ENCODE data around the gene PLEK.
"Not testable (repeated sequence)": the region's sequence is repeated elsewhere in the genome, so short reads cannot be mapped to it uniquely, and the experiment has no call there.

PLEK gene

GRCh38 chr2:68385220-68385906 lies 20.3 kb downstream of the PLEK start:
- DNase-seq (ENCODE audit: low spot score), result no peak

GRCh38 chr2:68385907-68386287 lies 20.8 kb downstream of the PLEK start:
- DNase-seq (ENCODE audit: low spot score), result no peak

- no peak for DNase-seq (ENCODE audit: low spot score)
Observed at GRCh38 chr2:68386365-68386764, 21.3 kb downstream of the PLEK start.

- DNase-seq (ENCODE audit: low spot score), result no peak
Observed at GRCh38 chr2:68387408-68388350, 22.6 kb downstream of the PLEK start.

- no peak for DNase-seq (ENCODE audit: low spot score)
Observed at GRCh38 chr2:68388358-68388757, 23.3 kb downstream of the PLEK start.

GRCh38 chr2:68388772-68389171 lies 23.7 kb downstream of the PLEK start:
- no peak for DNase-seq (ENCODE audit: low spot score)

- DNase-seq (ENCODE audit: low spot score), result no peak
Observed at GRCh38 chr2:68390114-68390513, 25.0 kb downstream of the PLEK start.

- no peak for DNase-seq (ENCODE audit: low spot score)
Observed at GRCh38 chr2:68390586-68390985, 25.5 kb downstream of the PLEK start.

- DNase-seq (ENCODE audit: low spot score), result no peak
Observed at GRCh38 chr2:68391099-68391498, 26.0 kb downstream of the PLEK start.

GRCh38 chr2:68391869-68392268 lies 26.8 kb downstream of the PLEK start:
- DNase-seq (ENCODE audit: low spot score), result no peak

- no peak for DNase-seq (ENCODE audit: low spot score)
Observed at GRCh38 chr2:68396093-68396492, 31.0 kb downstream of the PLEK start.

- not testable (repeated sequence) for DNase-seq (ENCODE audit: low spot score)
Observed at GRCh38 chr2:68397704-68398263, 32.7 kb downstream of the PLEK start.

GRCh38 chr2:68403199-68403644 lies 38.1 kb downstream of the PLEK start:
- DNase-seq (ENCODE audit: low spot score), result no peak

GRCh38 chr2:68404164-68404563 lies 39.1 kb downstream of the PLEK start:
- DNase-seq (ENCODE audit: low spot score), result no peak

GRCh38 chr2:68404893-68405799 lies 40.1 kb downstream of the PLEK start:
- no peak for DNase-seq (ENCODE audit: low spot score)

GRCh38 chr2:68411397-68412126 lies 46.5 kb downstream of the PLEK start:
- DNase-seq (ENCODE audit: low spot score), result no peak

GRCh38 chr2:68412127-68412819 lies 47.2 kb downstream of the PLEK start:
- no peak for DNase-seq (ENCODE audit: low spot score)

- DNase-seq (ENCODE audit: low spot score), result no peak
Observed at GRCh38 chr2:68413466-68413865, 48.4 kb downstream of the PLEK start.

- DNase-seq (ENCODE audit: low spot score), result no peak
Observed at GRCh38 chr2:68414452-68414851, 49.4 kb downstream of the PLEK start.

- no peak for DNase-seq (ENCODE audit: low spot score)
Observed at GRCh38 chr2:68414876-68415275, 49.8 kb downstream of the PLEK start.

- no peak for DNase-seq (ENCODE audit: low spot score)
Observed at GRCh38 chr2:68415521-68415920, 50.4 kb downstream of the PLEK start.

All from AG08396 (cell line).